ENCODE data around the gene ARL6IP4.

Gene ARL6IP4

DNA sequence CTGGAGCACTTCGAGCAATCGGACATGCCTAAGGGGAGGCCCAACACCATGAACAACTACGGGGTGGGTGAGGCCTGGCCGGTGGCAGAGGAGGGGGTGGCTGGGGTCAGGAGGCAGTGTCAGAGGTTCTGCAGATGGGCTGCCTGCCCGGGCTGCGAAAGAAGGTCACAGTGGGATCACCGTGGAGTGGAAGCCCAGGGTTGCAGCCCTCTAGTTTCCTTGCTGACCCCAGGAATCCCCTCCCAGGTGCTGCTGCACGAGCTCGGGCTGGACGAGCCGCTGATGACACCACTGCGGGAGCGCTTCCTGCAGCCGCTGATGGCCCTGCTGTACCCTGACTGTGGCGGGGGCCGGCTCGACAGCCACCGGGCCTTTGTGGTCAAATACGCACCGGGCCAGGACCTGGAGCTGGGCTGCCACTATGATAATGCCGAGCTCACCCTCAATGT is 1.9 kb upstream of the ARL6IP4 start:
- no peak for DNase-seq (ENCODE audit: low read depth)

DNA sequence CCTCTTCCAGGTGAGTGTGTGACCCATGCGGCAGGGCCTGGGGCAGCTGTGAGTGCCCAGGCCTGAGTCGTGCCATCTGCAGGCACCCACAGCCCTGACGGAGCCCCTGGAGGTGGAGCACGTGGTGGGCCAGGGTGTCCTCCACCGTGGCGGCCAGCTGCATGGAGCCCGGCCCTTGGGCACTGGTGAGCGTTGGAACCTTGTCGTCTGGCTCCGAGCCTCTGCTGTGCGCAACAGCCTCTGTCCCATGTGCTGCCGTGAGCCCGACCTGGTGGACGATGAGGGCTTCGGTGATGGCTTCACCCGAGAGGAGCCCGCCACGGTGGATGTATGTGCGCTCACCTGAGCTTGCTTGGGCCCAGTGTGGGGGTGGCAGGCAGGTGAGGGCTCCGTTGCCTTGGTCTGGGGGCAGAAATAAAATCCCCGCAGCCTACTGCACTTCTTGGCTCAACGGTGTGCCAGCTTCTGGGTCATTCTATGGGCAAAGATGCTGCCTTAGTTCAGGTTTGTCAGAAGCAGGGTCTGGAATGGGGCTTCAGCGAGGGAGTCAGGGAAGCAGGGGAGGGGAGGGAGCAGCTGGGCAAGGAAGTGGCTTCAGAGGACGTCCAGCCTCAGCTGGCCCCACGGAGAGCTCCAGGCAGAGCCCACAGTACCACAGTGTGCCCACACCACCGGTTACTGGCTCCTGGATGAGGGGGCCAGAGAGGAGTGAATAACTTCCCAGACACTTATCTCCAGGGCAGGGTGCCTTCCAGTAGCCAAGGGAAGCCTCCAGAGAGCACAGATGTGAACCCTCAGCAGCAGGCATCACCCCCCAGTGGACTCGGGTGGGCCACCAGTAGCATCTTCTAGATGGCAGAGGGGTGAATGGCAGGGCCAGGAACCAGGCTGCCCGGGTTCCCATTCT is 1.2 kb upstream of the ARL6IP4 start:
- DNase-seq (ENCODE audit: low read depth) = no peak

DNA sequence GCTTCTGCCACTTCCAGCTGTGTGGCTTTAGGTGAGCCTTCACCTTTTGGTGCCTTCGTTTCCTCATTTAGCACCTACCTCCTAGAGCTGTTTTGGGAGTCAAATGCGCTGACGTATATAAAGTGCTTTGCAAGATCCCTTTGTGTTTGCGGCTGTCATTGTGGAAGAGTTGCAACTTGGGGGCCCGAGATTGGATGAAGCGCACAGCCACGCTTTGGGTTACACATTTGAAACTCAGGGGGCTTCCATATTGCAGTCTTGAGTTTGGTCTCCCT is 636 bp upstream of the ARL6IP4 start:
- no peak for DNase-seq (ENCODE audit: low read depth)

DNA sequence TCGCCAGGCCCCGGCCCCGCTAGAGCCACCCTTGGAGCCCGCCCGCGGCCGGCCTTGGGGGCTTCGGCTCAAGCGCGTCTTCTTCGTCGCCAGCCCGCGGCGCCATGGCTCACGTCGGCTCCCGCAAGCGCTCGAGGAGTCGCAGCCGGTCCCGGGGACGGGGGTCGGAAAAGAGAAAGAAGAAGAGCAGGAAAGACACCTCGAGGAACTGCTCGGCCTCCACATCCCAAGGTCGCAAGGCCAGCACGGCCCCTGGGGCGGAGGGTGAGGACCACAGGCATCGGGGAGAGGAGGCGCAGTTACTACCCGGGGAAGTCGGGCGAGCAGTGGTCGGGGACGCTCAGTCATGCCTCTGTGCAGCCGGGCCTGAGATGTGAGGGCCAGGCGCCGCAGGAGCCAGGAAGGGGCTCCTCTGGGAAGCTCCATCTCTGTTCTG is 573 bp downstream of the ARL6IP4 start:
- no peak for DNase-seq (ENCODE audit: low read depth)

DNA sequence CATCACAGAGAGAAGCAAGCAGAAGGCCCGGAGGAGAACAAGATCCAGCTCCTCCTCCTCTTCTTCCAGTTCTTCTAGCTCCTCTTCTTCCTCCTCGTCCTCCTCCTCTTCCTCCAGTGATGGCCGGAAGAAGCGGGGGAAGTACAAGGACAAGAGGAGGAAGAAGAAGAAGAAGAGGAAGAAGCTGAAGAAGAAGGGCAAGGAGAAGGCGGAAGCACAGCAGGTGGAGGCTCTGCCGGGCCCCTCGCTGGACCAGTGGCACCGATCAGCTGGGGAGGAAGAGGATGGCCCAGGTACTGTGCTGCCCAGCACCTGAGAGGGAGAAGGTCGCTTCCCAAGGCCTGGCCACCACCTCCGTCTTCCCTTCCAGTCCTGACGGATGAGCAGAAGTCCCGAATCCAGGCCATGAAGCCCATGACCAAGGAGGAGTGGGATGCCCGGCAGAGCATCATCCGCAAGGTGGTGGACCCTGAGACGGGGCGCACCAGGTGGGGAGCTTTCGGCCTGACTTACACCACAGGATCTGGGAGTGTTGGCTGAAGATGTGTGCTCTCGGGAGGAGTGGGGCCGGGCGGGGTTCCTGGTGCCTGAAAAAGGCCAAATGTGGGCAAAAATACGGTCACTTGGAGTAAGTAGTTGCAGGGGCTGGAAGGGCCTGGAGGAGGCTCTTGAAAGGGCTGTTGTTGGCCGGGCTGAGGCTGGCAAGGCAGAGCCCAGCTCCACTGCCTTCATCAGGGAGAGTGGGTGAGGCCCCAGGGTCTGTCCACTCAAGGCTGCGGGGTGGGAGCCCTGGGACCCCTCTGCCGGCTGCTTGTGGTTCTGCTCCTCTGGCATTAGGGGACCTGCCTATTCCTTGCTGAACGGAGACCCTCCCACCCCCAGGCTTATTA is 1.4 kb downstream of the ARL6IP4 start:
- DNase-seq (ENCODE audit: low read depth) = no peak

DNA sequence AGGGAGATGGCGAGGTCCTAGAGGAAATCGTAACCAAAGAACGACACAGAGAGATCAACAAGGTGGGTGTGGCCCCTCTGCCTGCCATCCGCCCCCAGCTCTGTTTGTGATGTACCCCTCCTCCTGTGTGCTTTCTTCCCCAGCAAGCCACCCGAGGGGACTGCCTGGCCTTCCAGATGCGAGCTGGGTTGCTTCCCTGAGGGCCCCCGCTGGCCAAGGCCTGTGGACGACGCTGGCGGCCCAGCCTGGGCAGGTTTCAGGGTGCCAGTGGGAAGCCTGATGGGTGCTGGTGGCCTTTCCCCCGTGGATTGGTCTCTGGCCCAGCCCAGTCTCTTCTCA is 2.0 kb downstream of the ARL6IP4 start:
- DNase-seq (ENCODE audit: low read depth) = no peak

DNA sequence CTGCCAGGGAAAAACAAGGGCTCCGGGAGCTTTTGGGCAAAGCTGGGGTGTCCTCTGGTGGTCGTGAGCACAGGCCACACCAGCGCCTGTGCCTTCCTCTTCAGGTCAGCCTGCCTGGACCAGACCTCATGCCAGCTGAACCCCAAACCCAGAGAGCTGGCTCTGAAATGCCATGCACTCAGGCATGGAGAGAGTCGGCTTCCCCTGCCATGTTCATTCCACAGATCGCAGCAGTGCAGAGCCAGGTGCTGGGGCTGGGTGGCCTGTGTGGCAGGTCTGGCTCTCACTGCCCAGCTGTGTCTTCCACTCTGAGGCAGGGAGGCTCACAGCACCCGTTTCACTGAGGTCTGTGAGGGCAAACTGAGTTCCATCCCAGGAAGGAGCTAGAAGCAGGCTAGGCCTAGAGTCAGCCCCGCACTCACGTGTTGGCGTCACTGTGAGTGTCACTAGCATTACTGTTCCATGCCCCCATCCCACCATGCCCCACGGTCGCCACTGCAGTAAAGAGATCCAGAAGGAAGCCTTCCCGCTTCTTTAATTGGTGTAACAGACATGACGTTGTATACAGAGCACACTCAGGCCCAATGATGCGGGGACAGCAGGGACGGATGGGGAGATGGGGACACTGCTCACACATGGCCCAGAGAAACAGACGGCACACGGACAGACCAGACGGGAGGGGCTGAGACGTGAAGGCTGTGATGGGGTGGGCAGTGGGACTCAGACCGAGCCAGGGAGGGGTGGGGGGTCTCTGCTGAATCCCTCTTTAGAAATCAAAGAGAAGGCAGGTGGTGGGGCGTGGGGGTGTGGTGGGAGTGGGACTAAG is 2.7 kb downstream of the ARL6IP4 start:
- DNase-seq (ENCODE audit: low read depth) = no peak

DNA sequence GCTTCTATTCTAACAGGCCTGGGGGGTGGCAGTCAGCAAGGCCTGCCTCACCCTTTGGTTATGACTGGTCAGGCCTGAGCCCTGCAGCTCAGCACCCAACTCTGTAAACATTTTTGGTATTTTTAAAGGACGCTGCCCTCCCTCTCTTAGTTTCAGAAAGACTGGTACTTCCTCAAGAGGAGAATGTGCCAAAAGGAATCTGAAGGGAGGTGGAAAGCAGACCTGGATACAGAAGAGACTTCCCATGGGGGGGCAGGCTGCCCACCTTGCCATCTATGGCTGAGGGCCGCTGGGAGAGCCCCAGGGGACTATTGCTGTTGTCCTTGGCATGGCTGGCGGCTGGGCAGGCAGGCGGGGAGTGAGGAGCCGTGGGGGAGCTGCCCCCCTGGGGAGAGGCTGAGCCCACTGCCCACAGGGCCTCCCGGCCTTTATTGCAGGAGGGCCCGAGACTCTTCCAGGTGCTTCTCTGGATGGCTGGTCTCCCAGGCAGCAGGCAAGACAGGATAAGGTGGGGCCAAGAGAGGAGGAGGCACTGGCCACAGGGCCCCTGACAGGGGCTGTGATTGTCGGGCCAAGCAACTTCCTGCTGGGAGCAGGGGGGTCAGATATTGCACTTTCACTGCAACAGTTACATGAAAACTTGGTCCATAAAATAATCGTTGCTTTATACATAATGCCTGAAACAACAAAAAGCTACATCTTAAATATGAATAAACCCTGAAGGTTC is 3.5 kb downstream of the ARL6IP4 start:
- no peak for DNase-seq (ENCODE audit: low read depth)

DNA sequence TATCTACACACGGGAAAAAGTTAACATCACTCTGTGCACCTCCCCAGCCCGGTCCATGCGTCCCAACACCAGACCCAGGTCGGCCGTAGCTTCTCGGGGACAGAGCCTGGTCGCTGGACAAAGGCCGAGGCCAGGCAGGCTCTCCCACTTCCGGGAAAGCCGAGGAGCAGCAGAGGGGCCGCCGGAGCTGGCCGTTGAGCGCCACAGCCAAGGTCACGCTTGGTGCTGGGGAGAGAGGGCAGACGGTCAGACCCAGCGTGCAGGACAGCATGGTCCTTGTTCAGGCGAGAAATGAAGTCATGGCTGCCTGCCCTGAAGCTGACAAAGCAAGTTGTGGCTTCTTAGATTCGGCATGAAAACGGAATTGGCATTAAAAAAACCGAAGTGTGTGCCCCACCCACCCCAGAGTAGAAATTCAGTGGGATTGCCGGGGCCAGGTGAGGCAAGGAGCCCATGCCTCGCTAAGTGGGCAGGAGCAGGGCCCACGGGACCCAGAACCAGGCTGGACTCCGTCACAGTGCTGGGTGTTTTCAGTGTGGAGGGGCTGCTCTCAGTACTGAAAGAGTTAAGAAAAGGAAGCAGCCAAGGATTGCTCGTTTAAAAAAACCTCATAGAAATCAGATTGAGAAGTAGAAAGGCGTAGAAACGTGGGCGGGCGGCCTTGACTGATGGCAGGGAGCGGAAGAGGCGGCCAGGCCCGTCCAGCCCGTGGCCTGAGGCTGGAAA is 4.3 kb downstream of the ARL6IP4 start:
- DNase-seq (ENCODE audit: low read depth) = no peak

DNA sequence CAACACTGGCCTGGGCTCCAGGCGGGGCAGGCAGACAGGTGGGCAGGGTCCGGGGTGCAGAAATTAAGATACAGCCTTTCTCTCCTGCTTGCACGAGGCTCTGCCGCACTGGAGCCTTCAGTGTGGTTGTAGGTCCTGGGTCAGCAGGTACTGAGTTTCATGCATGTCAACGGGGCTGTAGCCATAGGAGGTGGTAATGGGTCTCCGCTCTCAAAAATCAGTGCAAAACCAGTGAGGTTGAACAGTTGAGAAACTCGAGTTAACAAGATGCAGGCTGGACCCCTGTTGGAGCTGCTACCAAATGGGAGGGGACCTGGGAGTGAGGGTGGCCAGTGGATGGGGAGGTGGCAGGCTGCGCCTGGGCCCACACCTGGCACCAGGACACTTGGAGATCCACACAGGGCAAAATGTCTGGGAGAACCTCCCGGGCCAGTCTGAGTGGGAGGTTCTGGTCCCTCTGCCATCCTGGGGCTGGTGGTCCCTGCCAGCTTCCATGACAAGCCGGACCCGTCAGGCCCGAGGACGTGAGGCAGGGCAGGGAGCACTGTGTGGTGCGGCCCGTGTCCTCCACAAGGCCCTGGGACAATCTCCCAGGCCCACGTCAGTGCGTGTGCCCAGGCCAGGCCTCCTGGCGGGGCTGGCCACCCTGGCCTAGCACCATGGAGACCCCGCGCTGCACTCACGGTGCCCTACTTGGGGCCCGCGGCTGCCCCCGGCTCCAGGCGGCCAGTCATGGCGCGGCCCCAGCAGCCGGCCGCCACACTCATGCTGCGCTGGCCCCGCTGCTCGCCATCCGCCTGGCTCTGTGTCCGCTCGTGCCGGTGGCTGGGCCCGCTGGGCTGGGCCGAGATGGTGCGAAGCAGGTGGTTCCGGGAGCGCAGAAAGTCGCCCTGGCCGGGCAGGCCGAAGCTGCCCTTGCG is 5.1 kb downstream of the ARL6IP4 start:
- no peak for DNase-seq (ENCODE audit: low read depth)

DNA sequence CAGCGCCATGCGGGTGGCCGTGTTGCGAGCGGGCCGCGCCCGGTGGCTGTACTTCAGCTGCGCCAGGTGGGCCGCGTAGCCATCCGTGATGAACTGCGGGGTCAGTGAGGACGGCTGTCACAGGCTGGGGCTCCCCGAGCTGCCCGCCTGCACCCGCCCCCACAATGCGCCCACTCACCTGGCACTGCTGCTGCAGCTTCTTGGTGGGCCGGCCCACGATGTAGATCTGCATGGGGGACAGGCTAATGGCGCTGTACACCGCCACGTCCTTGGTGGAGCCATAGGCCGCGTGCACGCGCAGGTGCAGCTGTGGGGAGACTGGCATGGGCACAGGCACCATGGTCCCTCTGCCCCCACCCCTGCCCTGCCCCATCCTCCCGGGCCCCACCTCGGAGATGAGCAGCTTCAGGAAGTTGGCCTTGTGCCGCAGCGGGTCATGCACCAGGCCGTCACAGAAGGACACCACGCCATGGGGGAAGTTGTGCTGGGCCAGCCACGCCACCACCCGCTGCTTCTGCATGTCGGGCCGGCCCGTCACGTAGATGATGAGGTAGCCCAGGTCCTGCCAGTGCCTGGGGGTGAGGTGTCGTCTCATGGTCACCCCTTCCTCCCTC is 5.9 kb downstream of the ARL6IP4 start:
- no peak for DNase-seq (ENCODE audit: low read depth)

DNA sequence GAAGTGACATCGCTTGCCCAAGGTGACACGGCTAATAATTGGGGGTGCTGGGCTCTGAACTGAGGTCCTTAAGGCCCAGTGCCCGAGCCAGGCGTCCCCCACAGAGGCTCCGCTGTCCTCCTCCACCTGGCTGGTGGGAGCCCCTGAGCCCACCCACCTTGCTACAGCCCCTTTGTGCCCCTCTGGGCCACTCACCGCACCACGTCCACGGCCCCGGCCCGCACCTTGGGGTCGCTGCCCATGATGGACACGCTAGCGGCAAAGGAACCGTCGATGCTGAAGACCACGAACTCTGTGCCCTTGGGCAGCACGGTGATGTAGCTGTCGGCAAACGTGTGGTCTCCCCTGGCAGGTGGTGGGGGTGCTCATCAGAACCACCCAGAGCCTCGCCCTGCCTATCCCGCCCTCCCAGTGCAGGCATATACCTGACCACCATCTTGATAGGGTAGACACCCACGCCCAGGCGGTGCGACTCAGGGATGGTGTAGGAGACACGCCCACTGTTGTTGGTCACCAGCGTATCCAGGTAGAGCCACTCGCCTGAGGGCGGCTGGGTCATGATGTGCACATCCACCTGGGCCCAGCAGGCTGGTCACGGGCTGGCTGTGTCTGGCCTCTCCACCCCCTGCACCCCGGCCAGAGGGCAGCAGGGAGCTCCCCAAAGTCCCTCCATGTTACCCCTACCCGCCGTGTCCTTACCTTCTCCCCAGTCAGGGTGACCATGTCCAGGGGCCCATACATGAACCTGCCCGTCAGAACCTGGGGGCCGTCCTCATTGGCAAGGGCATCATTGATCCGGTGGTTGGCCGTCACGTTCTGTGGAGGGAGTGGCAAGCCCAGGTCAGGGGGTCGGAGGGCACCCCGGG is 6.8 kb downstream of the ARL6IP4 start:
- DNase-seq (ENCODE audit: low read depth) = no peak

DNA sequence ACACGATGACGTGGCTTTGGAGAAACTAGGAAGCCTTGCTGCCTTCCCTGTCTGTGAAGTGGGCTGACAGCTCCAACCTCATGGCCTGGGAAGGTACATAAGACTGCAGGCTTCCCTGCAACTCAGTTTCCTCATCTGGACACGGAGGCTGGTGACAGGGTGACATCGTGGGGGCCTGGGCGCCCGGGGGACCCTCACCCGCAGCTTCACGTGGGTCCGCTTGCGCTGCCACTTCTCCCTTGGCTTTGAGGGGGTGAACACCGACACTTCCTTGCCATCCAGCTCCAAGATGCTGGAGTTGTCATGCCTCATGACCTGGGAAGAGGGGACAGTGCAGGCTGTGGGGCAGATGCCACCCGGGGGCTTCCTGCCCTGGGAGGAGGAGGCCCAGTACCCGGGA is 7.6 kb downstream of the ARL6IP4 start:
- DNase-seq (ENCODE audit: low read depth) = no peak

DNA sequence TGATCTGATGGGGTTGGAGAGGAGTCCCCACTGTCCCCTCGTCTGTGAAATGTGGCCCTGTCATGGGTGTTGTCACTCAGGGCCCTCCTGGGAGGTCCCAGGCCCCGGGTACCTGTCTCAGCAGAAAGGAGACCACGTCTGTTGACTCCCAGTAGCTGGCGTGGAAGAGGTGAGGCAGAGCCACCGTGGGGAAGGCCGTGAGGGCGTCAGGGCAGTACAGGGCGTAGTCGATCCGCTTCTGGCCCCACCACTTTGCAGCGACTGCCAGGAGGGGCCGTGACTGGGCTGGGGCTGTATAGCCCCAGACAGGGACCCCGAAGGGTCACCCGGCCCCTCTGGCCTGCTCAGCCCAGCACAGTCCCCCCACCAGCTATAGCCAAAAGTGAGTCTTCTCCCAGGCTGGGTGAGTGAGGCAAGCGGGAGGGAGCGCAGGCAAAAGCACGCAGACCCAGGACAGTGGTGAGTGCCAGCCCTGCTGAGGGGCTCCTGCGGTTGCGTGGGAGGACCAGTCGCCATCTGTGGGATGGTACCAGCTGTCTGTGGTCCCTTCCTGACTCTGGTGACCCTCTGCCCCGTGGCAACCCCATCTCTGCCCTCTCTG is 8.2 kb downstream of the ARL6IP4 start:
- no peak for DNase-seq (ENCODE audit: low read depth)

DNA sequence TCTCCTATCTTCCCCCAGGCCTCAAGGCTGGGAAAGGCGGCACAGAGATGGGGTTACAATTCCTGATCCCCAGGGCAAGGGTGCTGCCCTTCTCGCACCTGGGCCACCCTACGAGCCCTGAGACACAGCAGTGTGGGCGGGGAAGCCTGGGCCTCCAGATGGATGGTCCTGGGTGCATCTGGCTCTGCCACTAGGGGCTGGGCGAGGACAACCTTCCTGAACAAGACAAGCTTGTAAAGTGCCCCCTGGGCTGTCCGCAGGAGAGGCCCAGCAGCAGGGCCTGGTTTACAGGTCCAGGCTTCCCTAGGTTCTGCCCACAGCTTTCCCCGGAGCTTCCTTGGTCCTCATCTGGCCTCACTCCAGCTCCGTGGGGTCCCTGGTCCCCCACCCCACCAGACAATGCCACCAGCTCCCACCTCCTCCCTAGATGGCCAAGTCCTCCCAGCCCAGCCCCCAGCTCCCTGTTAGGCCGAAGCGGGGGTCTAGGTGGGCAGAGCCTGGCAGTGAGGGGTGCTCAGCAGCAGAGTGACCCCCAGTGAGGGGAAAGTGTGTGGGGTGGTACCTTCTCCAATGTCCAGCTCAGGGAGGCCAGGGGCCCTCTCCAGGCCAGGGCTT is 8.9 kb downstream of the ARL6IP4 start:
- no peak for DNase-seq (ENCODE audit: low read depth)

DNA sequence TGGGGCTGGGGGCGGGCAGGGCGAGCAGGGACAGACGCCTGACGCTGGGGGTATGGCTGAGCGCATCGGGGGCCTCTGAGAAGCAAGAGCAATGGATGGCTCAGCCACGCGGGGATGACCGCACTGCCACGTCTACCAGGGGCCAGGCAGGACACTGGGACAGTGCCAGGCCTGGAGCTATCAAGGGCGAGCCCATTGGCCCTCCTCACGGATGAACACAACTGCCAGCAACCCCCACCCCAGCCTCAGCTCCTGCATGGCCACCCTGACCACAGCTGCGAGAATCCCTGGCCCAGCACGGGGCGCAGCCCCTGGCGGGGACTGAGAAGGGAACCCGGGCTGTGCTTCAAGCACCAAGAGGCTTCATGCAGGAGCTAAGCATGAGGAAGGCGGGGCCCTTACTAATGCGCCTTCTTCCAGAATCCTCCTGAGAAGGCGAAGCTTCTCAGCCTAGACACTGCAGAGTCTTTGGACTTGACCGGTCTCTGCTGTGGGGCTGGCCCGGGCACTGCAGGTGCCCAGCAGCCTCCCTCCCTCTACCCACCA is 9.5 kb downstream of the ARL6IP4 start:
- no peak for DNase-seq (ENCODE audit: low read depth)

DNA sequence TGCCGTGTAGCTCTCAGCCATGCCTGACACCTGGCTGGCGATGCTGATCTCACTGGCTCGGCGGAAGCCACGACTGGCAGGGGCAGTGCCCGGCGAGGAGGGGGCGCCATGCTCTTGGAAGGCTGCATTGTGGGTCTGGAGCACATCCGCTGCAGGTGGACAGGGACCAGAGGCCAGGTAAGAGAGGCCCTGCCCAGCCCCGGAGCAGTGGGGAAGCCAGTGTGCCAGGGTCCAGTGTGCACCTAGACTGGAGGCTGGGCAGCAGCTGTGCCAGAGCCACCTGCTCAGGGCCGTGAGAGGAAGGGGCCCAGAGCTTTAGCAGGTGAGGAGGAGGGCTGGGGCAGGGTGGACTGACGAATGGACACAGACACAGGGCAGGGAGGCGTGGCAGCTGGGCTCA is 10.1 kb downstream of the ARL6IP4 start:
- no peak for DNase-seq (ENCODE audit: low read depth)
